NCI-H748 (cell line): ENCODE results near the gene GOLGA6L2.
"Not testable (repeated sequence)": the region's sequence is repeated elsewhere in the genome, so short reads cannot be mapped to it uniquely, and the experiment has no call there.

Source experiments
- DNase-seq: peaks from one replicate; lab custom pipeline; 2025; ENCODE audit not compliant: unreplicated experiment; lab: John Stamatoyannopoulos, UW

Gene GOLGA6L2

DNA sequence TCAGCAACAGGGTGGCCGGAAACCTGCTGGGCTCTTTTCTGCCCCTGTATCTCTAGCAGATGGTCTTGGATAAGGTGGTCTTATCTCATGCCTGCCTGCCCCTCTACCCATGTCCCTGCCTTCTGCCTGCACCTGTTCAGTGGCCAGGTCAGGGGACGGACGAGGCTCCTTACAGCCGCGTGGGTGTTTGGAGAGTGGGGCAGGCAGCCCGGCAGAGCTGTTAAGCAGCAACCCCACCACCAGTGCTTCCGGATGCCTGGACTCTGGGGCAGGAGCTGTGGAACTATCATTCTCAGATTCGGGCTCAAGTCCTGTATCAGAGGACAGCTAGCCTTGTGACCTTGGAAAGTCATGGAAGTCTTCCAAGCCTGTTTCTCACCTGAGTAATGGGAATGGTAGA lies 21.7 kb downstream of the GOLGA6L2 start:
- DNase-seq: not testable (repeated sequence)

DNA sequence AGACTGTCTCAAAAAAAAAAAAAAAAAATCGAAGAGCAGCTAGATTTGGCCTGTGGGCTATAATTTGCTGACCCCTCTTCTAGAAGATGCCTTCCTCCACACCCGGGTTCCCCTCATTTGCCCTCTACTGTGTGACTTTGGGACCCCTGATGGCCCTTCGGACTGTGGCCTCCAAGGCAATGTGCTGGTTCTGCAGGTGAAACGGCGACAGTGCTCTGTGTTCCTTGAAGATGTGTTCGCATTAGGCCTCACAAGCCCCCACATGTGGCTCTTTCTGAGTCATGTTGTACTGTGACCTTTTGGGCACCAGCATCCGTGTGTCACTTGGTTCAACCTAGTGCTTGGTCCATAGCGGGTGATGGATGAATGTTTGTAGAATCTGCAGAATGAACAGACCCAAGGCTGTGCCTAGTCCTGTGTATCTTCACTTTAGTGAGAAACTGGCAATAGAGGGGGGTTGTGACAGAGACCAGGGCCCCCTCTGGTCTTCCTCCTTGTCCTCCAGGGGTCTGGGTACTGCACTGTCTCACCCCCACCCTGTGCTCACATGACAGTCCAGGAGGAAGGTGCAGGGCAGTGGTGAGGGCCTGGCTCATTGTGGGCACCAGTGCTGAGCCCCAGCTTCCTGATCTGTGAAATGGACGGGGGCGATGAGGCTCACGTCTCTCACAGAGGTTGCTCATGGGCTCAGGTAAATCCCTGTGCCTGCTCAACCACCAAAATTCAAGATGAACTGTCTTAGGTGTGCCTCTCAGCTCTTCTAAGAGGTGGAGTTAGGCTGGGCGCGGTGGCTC lies 22.7 kb downstream of the GOLGA6L2 start:
- no peak for DNase-seq

DNA sequence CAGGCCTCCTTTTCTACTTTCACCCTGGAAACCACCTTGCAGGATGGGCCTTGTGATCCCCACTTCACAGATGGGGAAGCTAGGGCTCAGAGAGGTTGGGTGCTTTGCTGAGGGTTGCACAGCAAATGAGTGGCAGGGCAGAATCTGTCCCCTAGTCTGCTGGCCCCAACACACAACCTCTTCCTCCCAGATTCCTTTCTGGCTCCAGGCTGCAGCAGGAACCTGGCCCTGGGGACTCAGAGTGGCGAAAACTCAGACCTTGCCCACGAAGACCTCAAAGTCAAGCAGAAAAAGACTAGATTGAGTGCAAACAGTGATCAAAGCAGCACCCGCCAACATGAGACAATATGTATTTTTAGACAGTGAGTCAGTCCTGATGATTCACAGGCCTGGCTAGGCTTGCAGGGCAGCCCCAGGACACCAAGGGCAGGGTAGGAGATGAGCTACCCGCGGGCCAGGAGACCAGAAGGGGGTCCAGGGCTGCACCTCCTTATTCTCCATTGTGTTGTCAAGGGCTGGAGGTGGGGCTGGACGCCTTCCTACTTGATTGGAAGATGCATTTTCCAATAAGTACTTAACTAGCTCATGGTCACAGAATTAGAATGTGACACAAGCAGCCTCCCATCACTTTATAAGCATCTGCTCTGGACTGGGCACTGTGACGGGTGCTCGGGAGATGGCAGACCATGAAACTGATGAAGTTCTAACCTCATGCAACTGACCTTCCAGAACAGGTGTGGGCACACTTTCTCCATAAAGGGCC lies 23.9 kb downstream of the GOLGA6L2 start:
- DNase-seq: no peak

DNA sequence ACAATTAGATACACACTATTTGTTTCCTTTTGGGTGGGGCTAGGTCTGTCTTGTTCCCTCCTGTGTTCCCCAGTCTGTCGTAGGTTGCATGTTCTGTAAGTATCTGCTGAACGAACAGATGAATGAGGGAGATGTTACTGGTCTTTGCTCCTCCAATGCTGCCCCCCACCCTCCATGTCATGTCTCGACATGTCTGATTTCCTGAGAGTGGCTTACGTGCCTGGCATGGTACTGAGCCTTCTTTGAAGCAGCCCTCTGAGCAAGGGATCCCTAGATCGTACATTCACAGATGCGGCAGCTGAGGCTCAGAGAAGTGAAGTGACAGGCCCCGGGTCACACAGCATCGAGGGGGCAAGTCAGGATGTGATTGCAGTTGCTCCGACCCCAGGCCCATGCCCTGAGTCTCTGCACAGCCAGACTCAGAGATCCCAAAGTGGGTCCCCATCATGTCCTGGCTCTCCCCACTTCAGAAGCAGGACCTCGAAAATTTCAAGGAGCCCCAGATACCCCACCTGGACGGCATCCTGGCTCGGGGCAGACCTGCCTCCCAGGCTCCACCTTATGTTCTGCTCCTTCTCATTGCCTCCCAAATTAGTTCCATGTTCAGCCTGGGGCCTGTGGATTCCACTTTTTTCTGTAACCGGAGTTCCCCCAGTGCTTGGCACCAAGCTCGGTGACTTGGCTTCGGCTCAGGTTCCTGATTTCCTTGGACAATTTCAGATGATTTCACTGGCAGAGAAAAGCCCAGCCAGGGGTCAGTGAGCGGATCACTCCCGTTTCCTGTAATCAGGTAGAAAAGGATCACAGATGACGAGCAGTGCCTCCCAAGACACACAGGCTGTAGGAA lies 24.7 kb downstream of the GOLGA6L2 start:
- peak; percentile 1 for DNase-seq

DNA sequence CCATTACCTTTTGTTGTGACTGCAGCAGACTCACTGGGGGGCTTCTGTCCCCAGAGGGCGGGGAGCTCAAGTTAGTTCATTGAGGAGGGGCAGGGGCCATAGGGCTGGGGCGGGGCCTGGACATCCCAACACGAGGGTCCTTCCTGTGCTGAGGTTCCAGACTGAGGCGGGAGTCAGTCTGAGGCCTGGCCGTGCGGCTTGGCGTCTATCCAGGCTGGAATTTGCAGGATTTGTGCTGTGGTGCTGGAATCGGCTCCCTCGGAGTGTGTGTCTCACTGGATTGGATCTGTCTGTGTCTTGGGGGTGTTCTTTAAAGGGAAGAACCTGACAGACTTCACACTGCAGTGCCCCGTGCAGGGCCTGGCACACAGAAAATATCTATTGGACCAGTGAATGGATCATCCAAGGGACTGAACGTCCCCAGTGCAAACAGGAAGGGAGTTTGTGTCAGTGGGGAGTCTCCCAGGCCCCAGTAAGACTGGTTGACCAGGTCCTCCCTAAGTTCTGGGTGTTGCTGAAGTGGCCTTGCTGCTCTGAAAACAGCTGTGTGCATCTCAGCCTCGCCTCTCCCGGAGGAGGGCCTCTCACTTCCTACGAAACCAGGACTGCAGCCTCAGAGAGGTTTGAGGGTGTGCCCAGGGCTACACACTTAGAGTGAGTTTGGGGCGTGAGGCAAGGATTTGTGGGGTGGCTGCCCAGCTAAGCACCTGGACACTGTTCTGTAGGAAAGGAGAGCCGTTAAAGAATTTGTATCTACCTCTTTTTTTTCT lies 26.1 kb downstream of the GOLGA6L2 start:
- DNase-seq: no peak

DNA sequence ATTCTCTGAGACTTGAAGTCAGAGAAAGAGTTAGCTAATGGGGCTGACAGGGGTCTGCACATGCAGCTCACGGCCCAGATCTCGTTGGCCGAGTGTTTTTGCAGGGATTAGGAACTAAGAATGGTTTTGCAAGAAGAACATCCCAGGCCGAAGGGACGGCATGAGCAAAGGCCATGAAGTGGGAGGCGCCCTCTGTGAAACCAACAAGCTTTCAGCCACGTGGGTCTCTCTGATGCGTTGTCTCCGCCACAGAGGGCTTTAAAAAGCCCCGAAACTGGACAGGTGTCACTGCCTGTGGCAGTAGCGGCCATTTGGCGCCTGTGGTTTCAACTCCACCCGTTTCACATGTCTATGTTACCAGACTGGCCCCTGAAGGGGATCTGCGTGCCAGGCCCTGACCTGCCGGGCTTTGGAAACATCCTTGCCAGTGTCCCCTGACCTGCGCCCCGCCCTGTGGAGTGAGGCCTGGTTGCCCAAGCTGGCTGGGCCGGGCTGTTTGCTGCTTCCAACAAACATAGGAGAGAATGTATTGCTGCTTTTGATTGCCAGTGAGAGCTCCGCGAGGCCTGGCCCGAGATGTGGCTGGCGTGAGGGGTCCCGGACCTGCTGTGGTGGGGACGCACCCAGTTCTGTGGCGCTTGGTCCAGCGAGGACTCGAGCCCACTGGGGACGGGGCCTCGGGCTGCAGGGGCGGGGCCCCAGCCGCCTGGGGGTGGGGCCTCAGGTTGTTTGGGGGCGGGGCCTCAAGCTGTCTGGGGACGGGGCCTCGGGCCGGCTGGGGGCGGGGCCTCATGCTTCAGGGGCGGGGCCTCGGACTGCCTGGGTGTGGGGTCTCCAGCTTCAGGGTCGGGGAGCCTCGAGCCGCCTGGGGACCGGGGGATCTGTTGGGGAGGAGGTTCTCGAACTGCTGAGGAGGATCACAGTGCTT lies 30.4 kb downstream of the GOLGA6L2 start:
- no peak for DNase-seq

DNA sequence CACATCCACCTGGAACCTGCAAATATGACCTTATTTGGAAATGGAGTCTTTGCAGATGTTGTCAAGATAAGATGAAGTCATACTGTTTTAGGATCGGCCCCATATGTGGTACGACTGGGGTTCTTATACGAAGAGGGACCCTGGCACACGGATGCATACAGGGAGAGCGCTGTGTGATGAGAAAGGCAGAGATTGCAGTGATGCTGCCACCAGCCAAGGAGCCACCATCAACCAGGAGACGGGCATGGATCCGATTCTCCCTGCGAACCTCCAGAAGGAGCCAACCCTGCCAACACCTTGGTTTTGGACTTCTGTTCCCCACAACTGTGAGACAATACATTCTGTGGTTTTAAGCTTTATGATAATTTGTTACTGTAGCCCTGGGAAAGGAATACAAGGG lies 31.2 kb downstream of the GOLGA6L2 start:
- DNase-seq: not testable (repeated sequence)

DNA sequence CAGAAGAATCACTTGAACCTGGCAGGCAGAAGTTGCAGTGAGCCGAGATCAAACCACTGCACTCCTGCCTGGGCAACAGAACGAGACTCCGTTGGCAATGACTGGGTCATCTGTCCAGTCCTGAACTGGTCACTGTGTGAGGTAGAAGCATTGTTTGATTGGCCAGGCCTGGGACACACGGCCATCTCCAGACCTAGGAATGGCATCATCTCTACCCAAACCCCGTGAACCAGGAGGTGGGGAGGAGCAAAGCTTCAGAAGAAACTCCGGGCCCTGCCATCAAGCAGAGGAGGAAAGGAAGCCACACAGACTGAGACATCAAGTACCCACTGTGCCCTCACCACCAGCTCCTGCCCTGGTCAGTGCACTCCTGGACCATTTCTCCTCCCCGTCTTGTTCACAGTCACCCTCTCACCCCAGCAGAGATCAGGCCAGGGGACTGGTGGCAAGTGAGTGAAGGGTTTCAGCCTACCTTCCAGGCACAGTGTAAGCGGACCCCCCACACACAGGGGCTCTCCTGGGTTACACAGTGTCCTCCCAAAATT lies 31.6 kb downstream of the GOLGA6L2 start:
- DNase-seq: no peak

DNA sequence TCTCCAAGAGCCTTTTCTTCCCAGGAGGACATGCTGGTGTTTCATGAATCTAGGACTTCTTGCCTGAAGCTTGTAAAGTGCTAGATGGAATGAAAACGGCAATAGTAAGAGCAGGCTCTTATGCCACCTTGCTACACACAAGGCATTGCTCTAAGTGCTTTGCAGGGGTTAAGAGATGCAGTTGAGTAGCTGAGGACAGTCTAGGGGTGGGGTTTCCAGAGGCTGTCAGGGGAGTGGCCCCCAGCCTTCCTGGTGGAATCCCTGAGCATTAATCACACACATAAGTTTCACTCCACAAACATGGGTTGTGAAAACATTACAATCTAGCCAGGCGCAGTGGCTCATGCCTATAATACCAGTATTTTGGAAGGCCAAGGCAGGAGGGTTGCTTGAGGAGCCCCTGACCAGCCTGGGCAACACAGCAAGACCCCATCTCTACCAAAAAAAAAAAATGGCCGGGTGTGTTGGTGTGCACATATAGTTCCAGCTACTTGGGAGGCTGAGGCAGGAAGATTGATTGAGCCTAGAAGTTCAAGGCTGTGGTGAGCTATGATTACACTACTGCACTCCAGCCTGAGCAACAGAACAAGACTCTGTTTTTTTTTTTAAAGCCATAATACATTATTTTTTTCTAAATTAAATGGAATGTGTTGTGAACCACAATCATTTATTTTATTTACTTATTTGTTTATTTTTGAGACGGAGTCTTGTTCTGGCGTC lies 34.0 kb downstream of the GOLGA6L2 start:
- not testable (repeated sequence) for DNase-seq

DNA sequence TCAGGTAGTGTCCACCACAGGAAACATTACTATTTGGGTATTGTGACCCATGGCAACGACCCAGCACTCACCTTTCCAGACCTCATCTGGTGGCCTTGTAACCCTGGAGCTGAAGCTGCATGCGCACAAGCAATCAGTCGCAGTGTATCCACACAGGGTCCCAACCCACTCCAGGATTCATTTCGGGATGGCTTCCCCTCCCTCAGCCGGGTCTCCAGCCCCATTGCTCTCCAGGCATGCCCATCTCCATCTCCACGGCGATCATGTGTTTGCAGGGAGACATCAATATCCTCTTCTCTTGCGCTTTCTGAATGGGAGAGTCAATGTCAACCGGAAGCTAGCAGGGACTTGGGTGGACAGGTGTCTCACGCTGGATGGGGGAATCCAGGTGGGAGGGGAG lies 35.2 kb downstream of the GOLGA6L2 start:
- DNase-seq: no peak

DNA sequence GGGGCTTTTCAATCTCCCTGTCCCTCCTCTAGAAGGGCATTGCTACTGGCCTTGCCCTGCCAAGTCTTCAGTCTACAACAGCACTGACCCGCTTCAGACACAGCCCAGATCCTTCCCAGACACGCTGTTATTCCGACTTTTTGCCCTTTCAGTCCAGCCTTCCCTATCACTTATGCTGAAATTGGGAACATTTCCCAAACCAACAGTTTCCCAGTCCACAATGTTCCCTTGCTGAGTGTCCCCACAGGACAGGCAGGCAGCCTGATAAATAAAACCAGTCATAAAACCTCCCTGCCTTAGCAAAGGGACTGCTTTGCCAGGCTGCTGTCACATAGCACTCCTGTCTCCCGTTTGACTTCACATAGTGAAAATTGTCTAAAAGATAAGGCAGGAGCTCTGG lies 43.5 kb downstream of the GOLGA6L2 start:
- DNase-seq: no peak

DNA sequence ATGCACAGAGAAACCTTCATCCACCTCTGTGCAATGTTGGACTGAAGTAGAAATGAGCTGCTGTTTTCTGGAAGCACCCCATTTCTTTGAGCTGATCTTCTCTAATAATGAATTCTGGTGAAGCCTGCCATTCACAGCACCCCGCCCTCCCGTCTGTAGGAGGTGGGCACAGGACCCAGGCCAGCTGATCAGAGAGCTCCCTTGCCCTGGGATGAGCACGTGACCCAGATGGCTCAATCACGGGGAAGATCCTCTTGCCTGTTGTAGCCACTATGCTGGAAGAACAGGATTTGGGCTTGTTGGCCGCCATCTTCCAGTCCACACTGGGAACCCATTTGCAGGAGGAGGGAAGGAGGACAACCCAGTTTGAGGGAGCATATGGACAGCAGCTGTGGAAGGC lies 44.5 kb downstream of the GOLGA6L2 start:
- DNase-seq: no peak

DNA sequence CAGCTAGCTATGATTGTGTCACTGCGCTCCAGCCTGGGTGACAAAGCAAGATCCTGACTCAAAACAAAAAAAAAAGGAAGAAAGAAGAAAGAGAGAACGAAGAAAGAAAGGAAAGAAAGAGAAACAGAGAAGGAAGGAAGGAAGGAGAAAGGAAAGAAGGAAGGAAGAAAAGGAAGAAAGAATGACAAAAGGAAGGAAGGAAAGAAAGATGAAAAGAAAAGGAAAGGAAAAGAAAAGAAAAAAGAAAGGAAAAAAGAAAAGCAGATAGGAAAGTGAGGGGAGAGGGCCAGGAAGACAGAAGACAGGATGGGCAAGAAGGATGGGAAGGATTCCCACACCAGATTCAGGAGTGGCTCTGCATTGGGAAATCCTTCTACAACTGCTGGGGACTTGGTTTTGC lies 44.9 kb downstream of the GOLGA6L2 start:
- DNase-seq: no peak

DNA sequence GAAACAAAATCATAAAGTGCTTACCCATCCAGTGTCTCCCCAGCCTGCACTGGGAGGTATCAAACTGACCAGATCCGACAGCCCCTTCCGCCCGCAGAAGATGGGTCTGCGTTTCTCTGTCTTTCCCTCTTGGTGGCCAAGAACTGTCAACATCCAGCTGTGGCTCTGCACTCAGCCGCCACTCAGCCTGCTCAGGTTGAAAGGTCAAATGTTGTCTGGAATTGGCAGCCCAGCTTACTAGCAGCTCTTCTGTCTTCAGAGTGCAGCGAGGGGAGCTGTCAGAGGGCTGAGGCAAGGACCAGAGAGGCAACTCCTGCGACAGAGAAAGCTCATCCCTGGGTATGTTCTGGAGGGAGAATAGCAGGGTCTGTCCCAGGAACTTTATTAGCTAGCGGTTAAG lies 45.4 kb downstream of the GOLGA6L2 start:
- no peak for DNase-seq

DNA sequence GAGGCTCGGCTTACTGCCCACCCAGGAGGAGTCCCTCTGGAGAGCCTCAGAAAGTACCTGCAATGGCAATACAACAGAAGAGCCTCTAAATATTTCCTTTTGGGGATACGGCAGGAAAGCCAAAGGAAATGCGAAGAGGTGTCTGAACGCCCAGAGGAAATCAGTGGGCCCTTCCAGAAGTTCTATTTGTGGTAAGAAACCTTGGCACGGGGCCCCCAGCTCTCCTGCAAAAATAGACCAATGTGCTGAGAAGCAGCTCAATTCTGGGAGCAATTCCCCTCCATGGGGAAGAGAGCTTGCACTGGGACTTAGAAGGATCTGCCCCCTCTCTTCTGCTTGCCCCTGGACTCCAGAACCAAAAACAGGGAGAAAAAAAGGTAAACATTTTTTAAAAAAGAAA lies 47.8 kb downstream of the GOLGA6L2 start:
- DNase-seq: not testable (repeated sequence)

DNA sequence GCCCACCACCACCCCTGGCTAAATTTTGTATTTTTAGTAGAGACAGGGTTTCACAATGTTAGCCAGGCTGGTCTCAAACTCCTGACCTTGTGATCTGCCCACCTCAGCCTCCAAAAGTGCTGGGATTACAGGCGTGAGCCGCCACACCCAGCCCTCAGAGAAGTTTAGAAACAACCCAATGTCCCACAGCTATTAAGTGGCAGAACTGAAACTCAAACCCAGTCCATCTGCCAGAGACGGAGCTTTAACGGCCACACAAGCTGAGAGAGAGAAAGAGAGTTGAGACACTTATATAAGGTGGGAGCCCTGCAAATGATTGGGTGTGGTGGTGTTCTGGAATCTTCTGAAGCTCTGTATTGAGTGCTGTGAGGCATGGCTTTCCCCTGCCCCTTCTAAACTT lies 48.7 kb downstream of the GOLGA6L2 start:
- DNase-seq: not testable (repeated sequence)

DNA sequence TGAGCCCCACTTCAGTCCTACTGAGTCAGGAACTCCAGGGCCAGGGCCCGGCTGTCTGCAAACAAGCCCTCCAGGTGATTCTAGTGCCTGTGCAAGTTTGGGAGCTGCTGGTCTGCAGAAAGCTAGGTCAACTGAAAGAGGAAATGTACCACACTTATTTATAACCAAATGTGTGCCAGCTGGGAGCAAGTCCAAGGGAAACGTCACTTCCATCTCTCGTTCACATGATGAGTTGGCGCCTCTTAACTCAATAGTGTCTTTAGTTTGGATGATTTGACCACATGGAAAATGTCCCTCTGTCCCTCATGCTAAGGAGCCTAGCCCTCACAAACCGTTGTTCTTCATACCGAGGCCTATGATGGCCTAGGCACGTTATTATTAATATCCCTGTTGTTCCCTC lies 49.3 kb downstream of the GOLGA6L2 start:
- no peak for DNase-seq

DNA sequence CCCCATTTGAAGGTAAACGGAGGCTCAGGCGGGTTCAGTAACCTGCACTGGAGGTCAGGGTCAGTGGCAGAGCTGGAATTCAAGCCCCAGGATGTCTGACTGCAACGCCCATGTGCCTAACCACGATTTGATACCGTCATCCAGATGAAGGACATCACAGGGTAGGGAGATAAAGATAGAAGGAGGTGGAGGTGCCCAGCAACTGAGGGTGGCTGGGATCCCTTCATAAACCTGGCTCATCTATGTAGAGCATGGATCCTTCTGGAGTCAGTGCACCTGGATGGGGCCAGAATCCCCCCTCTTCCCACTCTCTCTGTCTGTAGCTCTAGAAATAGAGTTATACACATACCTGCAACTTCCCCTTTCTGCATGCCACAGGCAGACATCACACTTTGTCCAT lies 51.2 kb downstream of the GOLGA6L2 start:
- no peak for DNase-seq
